Mucosa of rectum (tissue), 2 donors: ENCODE results near the gene AGXT2.

Experiments
- H3K27ac ChIP-seq, 2 donors: one replicate each; pipeline ENCODE4 v1.7.0; 2013; ENCODE audit warnings: inconsistent platforms in 2 of 2, low read depth in 2 of 2, low read length in 2 of 2
- H3K27me3 ChIP-seq, 2 donors: one replicate each; pipeline ENCODE4 v1.7.0; 2013; ENCODE audit warnings: low read length in 2 of 2; ENCODE audit not compliant: control insufficient read depth in 2 of 2, insufficient read depth in 2 of 2
- H3K36me3 ChIP-seq, 2 donors: one replicate each; pipeline ENCODE4 v1.7.0; 2013; ENCODE audit warnings: low read length in 2 of 2; ENCODE audit not compliant: control insufficient read depth in 2 of 2, insufficient read depth in 2 of 2
- H3K4me1 ChIP-seq, 2 donors: one replicate each; pipeline ENCODE4 v1.7.0; 2013; ENCODE audit warnings: low read length in 2 of 2, mild to moderate bottlenecking in 1 of 2; ENCODE audit not compliant: control insufficient read depth in 2 of 2, insufficient read depth in 2 of 2
- H3K4me3 ChIP-seq, 2 donors: one replicate each; pipeline ENCODE4 v1.7.0; 2013; ENCODE audit warnings: low read length in 2 of 2
- H3K9ac ChIP-seq, 2 donors: one replicate each; pipeline ENCODE4 v1.7.0; 2013; ENCODE audit warnings: low read length in 2 of 2, low read depth in 1 of 2, mild to moderate bottlenecking in 1 of 2
- H3K9me3 ChIP-seq, 2 donors: one replicate each; pipeline ENCODE4 v1.7.0; 2013; ENCODE audit warnings: low read length in 2 of 2; ENCODE audit not compliant: control insufficient read depth in 2 of 2
- donor health status: healthy.
- donor health status: Normal muscosa, but diverticular disease.

AGXT2 gene

GRCh38 chr5:35083150-35083549 is 35.4 kb upstream of the AGXT2 start:
- Histone ChIP-seq H3K27me3 (no peaks in the 10 kb centered on the region), H3K9me3 (no peaks in the 10 kb centered on the region), H3K27ac (no peak overlapping the region), H3K4me1 (no peaks in the 10 kb centered on the region), H3K4me3 (no peak overlapping the region), H3K36me3 (peaks cover 0 to 4% of the 10 kb centered on the region in 2 donors), H3K9ac (no peak overlapping the region)

- Histone ChIP-seq H3K27me3 (no peaks in the 10 kb centered on the region), H3K9me3 (no peaks in the 10 kb centered on the region), H3K4me3 (no peak overlapping the region), H3K27ac (no peak overlapping the region), H3K9ac (no peak overlapping the region), H3K36me3 (peaks cover 0 to 4% of the 10 kb centered on the region in 2 donors), H3K4me1 (no peaks in the 10 kb centered on the region)
Measured at GRCh38 chr5:35082530-35082929, 34.8 kb upstream of the AGXT2 start.

GRCh38 chr5:35081134-35081533 is 33.4 kb upstream of the AGXT2 start:
- H3K27me3 ChIP-seq, result no peaks in the 10 kb centered on the region
- no peak overlapping the region for H3K9ac ChIP-seq
- no peaks in the 10 kb centered on the region for H3K4me1 ChIP-seq
- no peak overlapping the region for H3K4me3 ChIP-seq
- peaks cover 0 to 4% of the 10 kb centered on the region in 2 donors for H3K36me3 ChIP-seq
- H3K9me3 ChIP-seq, result no peaks in the 10 kb centered on the region
- H3K27ac ChIP-seq, result no peak overlapping the region

- H3K4me3 ChIP-seq, result no peak overlapping the region
- H3K36me3 ChIP-seq, result peaks cover 0 to 5% of the 10 kb centered on the region in 2 donors
Measured at GRCh38 chr5:35073160-35073559, 25.4 kb upstream of the AGXT2 start.

GRCh38 chr5:35069188-35069587 is 21.4 kb upstream of the AGXT2 start:
- no peaks in the 10 kb centered on the region for H3K4me1 ChIP-seq
- H3K9me3 ChIP-seq, result no peaks in the 10 kb centered on the region
- H3K36me3 ChIP-seq, result peaks cover 2 to 17% of the 10 kb centered on the region in 2 donors
- H3K27me3 ChIP-seq, result no peaks in the 10 kb centered on the region
- H3K4me3 ChIP-seq, result no peak overlapping the region
- H3K27ac ChIP-seq, result no peak overlapping the region
- no peak overlapping the region for H3K9ac ChIP-seq

More at GRCh38 chr5:35073160-35073559, 25.4 kb upstream of the AGXT2 start:
- Histone ChIP-seq H3K27me3 (no peaks in the 10 kb centered on the region), H3K4me1 (no peaks in the 10 kb centered on the region), H3K9me3 (no peaks in the 10 kb centered on the region), H3K9ac (no peak overlapping the region), H3K27ac (no peak overlapping the region)

- H3K9ac ChIP-seq, result no peak overlapping the region
- no peaks in the 10 kb centered on the region for H3K9me3 ChIP-seq
- no peaks in the 10 kb centered on the region for H3K27me3 ChIP-seq
Measured at GRCh38 chr5:35067985-35068384, 20.2 kb upstream of the AGXT2 start.

GRCh38 chr5:35066260-35066795 is 18.6 kb upstream of the AGXT2 start:
- H3K27ac ChIP-seq, result no peak overlapping the region
- no peaks in the 10 kb centered on the region for H3K4me1 ChIP-seq
- peaks cover 2 to 17% of the 10 kb centered on the region in 2 donors for H3K36me3 ChIP-seq
- no peak overlapping the region for H3K9ac ChIP-seq
- H3K9me3 ChIP-seq, result no peaks in the 10 kb centered on the region
- H3K4me3 ChIP-seq, result no peak overlapping the region
- H3K27me3 ChIP-seq, result no peaks in the 10 kb centered on the region

More at GRCh38 chr5:35067985-35068384, 20.2 kb upstream of the AGXT2 start:
- Histone ChIP-seq H3K27ac (no peak overlapping the region), H3K36me3 (peaks cover 2 to 17% of the 10 kb centered on the region in 2 donors), H3K4me3 (no peak overlapping the region), H3K4me1 (no peaks in the 10 kb centered on the region)

- Histone ChIP-seq H3K36me3 (peaks cover 2 to 12% of the 10 kb centered on the region in 2 donors), H3K27me3 (no peaks in the 10 kb centered on the region), H3K4me1 (no peaks in the 10 kb centered on the region), H3K4me3 (no peak overlapping the region), H3K9me3 (no peaks in the 10 kb centered on the region), H3K9ac (no peak overlapping the region), H3K27ac (no peak overlapping the region)
Measured at GRCh38 chr5:35063414-35063813, 15.7 kb upstream of the AGXT2 start.

- Histone ChIP-seq H3K36me3 (peaks cover 2 to 6% of the 10 kb centered on the region in 2 donors), H3K9me3 (no peaks in the 10 kb centered on the region), H3K4me3 (no peak overlapping the region), H3K4me1 (no peaks in the 10 kb centered on the region), H3K9ac (no peak overlapping the region), H3K27me3 (no peaks in the 10 kb centered on the region), H3K27ac (no peak overlapping the region)
Measured at GRCh38 chr5:35061211-35061770, 13.5 kb upstream of the AGXT2 start.

GRCh38 chr5:35060236-35060635 is 12.5 kb upstream of the AGXT2 start:
- no peaks in the 10 kb centered on the region for H3K9me3 ChIP-seq
- H3K4me1 ChIP-seq, result no peaks in the 10 kb centered on the region
- no peaks in the 10 kb centered on the region for H3K36me3 ChIP-seq
- no peak overlapping the region for H3K9ac ChIP-seq
- H3K4me3 ChIP-seq, result no peak overlapping the region
- no peak overlapping the region for H3K27ac ChIP-seq
- H3K27me3 ChIP-seq, result no peaks in the 10 kb centered on the region
